ENCODE results near the gene DIS3L2. TPM values are rescaled to one million over a fixed set of nuclear protein-coding genes. Genes with fewer than 3 reads are reported as not detected.

DIS3L2 gene
- total RNA-seq, 3 donors from 2014 or later (not counting 1 experiment from before 2014, with no cell fraction given) = 56.4 to 63.6 (median 59.4) TPM

DNA sequence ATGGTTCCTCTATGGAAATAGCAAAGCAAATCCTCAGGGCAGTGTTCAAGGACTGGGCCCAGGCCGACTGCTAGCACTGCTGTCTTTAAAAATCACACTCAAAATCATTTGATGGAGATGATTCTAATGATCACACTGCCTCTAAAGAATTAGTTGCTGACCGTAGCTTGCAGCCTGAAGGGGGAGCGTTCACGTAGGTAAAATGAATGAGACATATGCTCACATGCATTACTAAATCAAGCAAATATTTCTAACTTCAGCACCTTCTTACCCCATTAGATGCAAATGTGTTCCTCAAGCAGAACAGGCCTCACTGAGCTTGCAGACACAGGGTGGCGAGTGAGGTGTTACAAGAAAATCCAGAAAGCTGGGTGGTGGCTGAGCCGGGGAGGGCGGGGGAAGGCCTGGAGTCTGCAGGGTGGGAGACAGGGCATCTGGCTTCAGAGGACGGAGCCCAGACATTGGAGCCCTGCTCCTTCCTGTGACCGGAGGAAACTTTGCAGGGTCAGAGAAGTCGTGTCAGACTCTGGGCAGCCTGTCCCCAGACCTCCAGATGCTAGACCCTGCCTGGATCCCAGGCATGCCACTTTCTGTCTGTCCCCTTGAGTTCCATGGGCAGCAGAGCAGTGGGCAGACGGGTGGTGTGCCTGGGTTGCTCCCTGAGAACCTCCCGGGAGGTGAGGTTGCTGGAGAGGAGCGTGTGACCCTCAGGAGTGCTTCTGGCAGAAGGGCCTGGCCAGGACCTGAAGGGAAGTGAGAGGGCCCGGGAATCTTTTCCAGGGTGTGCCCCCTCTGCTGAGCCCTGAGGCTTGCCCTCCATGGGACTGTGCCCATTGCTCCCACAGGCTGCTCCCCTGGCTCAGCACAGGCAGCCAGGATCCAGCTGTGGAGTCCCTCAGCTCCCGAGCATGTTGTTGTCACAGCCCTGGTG, 28.3 kb upstream of the DIS3L2 start:
- intact Hi-C loops (cut with micrococcal nuclease) = no loop called here
- Histone ChIP-seq H3K9me3 (ENCODE audit: control insufficient read depth, insufficient read depth, low read length) (no peaks in the 10 kb centered on the region), H3K27ac (ENCODE audit: low read length) (no peak overlapping the region), H3K4me1 (ENCODE audit: control insufficient read depth, insufficient read depth, low read length) (no peaks in the 10 kb centered on the region), H3K27me3 (ENCODE audit: control insufficient read depth, insufficient read depth, low read length) (no peaks in the 10 kb centered on the region), H3K4me3 (ENCODE audit: low read length) (no peak overlapping the region), H3K36me3 (ENCODE audit: control insufficient read depth, insufficient read depth, low read length) (no peaks in the 10 kb centered on the region)
- Mint-ChIP-seq H3K9me3 (no peaks in the 10 kb centered on the region), H3K27me3 (ENCODE audit: low read depth in 2 of 2) (peaks cover 10 to 14% of the 10 kb centered on the region in 2 donors), H3K4me3 (no peak overlapping the region), H3K36me3 (no peaks in the 10 kb centered on the region), H3K4me1 (no peaks in the 10 kb centered on the region), H3K27ac (no peak overlapping the region)
- WGBS (ENCODE audit: insufficient coverage) = 79% methylated on average over 15 of the region's 15 CpGs
- TF ChIP-seq, protein P1, sequence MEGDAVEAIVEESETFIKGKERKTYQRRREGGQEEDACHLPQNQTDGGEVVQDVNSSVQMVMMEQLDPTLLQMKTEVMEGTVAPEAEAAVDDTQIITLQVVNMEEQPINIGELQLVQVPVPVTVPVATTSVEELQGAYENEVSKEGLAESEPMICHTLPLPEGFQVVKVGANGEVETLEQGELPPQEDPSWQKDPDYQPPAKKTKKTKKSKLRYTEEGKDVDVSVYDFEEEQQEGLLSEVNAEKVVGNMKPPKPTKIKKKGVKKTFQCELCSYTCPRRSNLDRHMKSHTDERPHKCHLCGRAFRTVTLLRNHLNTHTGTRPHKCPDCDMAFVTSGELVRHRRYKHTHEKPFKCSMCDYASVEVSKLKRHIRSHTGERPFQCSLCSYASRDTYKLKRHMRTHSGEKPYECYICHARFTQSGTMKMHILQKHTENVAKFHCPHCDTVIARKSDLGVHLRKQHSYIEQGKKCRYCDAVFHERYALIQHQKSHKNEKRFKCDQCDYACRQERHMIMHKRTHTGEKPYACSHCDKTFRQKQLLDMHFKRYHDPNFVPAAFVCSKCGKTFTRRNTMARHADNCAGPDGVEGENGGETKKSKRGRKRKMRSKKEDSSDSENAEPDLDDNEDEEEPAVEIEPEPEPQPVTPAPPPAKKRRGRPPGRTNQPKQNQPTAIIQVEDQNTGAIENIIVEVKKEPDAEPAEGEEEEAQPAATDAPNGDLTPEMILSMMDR (IDR thresholded peaks at IDR 0.05) = no peak
- ATAC-seq = no peak
- DNase-seq = no peak

DNA sequence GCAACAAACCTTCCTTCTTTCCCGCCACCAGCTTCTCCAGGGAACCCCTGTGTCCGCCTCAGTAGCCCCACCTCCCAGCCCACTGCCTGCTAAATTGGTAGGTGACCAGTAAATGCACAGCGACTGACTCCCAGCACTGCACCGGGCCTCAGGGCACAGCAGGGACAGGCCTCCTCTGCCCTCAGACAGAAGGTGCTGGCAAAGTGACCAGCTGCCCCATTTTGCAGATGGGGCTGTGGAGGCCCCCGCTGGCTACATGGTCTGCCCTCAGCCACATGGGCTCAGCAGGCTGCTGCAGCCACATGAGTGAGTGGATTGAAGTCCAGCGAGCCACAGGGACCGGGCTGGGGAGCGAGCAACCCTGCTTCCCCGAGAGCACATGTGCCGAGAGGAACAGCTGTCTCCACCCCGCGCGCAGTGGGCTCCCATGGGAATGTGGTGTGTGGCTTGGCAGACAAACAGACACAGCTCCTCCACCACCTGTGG, 27.6 kb upstream of the DIS3L2 start:
- ATAC-seq (no peak), DNase-seq (no peak)
- no peaks in the 10 kb centered on the region for H3K9me3 Mint-ChIP-seq
- no peaks in the 10 kb centered on the region for H3K27me3 ChIP-seq (ENCODE audit: control insufficient read depth, insufficient read depth, low read length)
- intact Hi-C loops (cut with micrococcal nuclease) = no loop called here
- no peaks in the 10 kb centered on the region for H3K9me3 ChIP-seq (ENCODE audit: control insufficient read depth, insufficient read depth, low read length)
- H3K4me1 Mint-ChIP-seq = no peaks in the 10 kb centered on the region
- H3K4me1 ChIP-seq (ENCODE audit: control insufficient read depth, insufficient read depth, low read length) = no peaks in the 10 kb centered on the region
- no peak overlapping the region for H3K27ac ChIP-seq (ENCODE audit: low read length)
- TF ChIP-seq, protein P1 (IDR thresholded peaks at IDR 0.05) = no peak
- H3K27me3 Mint-ChIP-seq (ENCODE audit: low read depth in 2 of 2) = peaks cover 7 to 11% of the 10 kb centered on the region in 2 donors
- WGBS (ENCODE audit: insufficient coverage) = 72% methylated on average over 13 of the region's 13 CpGs
- H3K36me3 Mint-ChIP-seq = no peaks in the 10 kb centered on the region
- no peaks in the 10 kb centered on the region for H3K36me3 ChIP-seq (ENCODE audit: control insufficient read depth, insufficient read depth, low read length)
- no peak overlapping the region for H3K27ac Mint-ChIP-seq
- no peak overlapping the region for H3K4me3 ChIP-seq (ENCODE audit: low read length)
- H3K4me3 Mint-ChIP-seq = no peak overlapping the region

DNA sequence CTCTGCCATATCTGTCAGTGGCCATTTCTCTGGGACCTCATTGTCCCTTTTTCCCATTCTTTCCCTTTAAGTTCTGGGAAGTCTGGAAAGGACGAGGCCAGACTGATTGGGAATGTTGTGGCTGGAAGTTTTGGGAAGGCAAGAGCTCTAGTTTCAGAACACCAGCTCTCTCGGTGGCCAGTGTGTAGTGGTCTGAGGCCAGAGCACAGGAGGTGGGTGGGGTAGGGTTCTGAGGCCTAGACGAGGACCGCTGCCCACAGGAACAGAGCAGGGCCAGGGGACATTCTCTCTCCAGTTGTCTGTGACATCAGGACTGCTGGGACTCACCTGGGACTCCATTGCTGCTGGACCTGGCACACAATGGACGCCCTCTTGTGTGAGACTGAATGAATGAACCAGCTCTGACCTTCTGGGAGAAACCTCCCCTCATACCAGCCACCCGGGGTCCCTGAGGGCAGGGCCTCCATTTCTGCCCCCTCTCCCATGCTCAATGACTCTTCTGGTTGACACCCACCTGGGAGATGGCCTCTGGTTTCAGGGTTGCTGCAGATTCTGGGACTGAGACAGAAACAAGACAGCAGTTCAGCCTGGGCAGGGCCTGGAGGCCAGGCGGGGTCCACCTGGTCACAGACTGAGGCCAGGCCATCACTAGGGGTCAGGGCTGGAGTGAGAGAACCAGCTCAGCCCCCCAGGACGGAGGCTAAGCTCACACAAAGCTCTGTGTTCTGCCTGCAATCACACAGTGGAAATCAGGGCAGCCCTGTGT, 26.9 kb upstream of the DIS3L2 start:
- Histone ChIP-seq H3K27ac (ENCODE audit: low read length) (no peak overlapping the region), H3K36me3 (ENCODE audit: control insufficient read depth, insufficient read depth, low read length) (no peaks in the 10 kb centered on the region), H3K9me3 (ENCODE audit: control insufficient read depth, insufficient read depth, low read length) (no peaks in the 10 kb centered on the region), H3K4me1 (ENCODE audit: control insufficient read depth, insufficient read depth, low read length) (no peaks in the 10 kb centered on the region), H3K4me3 (ENCODE audit: low read length) (no peak overlapping the region), H3K27me3 (ENCODE audit: control insufficient read depth, insufficient read depth, low read length) (no peaks in the 10 kb centered on the region)
- H3K4me1 Mint-ChIP-seq = no peaks in the 10 kb centered on the region
- DNase-seq (no peak), ATAC-seq (no peak)
- H3K27me3 Mint-ChIP-seq (ENCODE audit: low read depth in 2 of 2) = peaks cover under 1 to 8% of the 10 kb centered on the region in 2 donors
- no peak overlapping the region for H3K4me3 Mint-ChIP-seq
- no peaks in the 10 kb centered on the region for H3K36me3 Mint-ChIP-seq
- 74% methylated on average over 8 of the region's 8 CpGs for WGBS (ENCODE audit: insufficient coverage)
- H3K9me3 Mint-ChIP-seq = no peaks in the 10 kb centered on the region
- TF ChIP-seq, protein P1 (IDR thresholded peaks at IDR 0.05) = no peak
- no peak overlapping the region for H3K27ac Mint-ChIP-seq
- intact Hi-C loops (cut with micrococcal nuclease) = no loop called here
